ENCODE results near the gene GPR17. TPM values are rescaled to one million over a fixed set of nuclear protein-coding genes. Genes with fewer than 3 reads are reported as not detected.

Gene GPR17
- total RNA-seq, 1 experiment from 2014 or later = not detected

DNA sequence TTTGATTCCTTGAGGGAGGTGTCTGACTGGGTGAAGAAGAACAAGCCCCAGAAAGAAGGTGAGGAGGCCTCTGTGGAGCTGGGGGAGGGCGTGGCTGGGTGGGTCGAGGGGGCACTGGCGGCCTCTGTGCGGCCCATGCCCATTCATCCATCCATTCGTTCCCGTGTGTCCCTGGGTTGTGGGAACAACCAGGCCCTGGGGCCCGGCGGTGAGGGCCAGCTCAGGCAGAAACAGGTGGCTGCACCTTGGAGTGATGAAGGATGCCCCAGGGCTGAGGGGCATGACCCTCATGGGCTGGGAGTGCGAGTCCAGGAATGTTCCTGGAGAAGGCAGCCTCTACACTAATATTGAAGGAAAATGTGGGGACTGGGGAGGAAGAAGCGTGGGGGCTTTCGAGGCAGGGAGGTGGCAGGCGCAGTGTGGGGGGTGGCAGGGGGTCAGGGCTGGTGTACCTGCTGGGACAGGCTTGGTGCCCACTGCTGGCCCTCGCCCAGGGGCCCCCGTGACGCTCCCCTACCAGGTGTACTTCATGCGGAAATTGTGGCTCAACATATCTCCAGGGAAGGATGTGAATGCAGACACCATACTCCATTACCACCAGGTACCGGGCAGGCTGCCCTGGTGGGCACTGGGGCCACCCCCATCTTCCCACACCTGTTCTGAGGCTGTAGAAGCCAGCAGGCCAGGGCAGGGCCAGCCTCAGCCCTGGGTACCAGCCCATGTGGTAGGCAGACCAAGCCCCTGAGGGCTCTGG, 11.2 kb upstream of the GPR17 start:
- ChIA-PET CTCF (no interaction called here), POLR2A (no interaction called here)
- BruUV-seq (replicated peaks) = no TSS peak
- H3K36me3 ChIP-seq (ENCODE audit: control insufficient read depth, insufficient read depth, low read length) = no peaks in the 10 kb centered on the region
- intact Hi-C loops (cut with micrococcal nuclease; ENCODE audit: unreplicated experiment) = no loop called here
- in situ Hi-C loops (cut with HindIII; ENCODE audit: low pct_unique_long_range_greater_than_20kb, low sequenced_read_pairs) = no loop called here
- H3K4me1 ChIP-seq (ENCODE audit: control insufficient read depth, insufficient read depth, low read length) = peaks cover 10% of the 10 kb centered on the region
- H3K27ac ChIP-seq (ENCODE audit: low read length) = no peak overlapping the region
- ATAC-seq = no peak
- H3K4me3 ChIP-seq (ENCODE audit: low read depth in 2 of 2, low read length in 2 of 2) = no peak overlapping the region
- TF ChIP-seq, protein P1, sequence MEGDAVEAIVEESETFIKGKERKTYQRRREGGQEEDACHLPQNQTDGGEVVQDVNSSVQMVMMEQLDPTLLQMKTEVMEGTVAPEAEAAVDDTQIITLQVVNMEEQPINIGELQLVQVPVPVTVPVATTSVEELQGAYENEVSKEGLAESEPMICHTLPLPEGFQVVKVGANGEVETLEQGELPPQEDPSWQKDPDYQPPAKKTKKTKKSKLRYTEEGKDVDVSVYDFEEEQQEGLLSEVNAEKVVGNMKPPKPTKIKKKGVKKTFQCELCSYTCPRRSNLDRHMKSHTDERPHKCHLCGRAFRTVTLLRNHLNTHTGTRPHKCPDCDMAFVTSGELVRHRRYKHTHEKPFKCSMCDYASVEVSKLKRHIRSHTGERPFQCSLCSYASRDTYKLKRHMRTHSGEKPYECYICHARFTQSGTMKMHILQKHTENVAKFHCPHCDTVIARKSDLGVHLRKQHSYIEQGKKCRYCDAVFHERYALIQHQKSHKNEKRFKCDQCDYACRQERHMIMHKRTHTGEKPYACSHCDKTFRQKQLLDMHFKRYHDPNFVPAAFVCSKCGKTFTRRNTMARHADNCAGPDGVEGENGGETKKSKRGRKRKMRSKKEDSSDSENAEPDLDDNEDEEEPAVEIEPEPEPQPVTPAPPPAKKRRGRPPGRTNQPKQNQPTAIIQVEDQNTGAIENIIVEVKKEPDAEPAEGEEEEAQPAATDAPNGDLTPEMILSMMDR (IDR thresholded peaks at IDR 0.05) = no peak
- TF ChIP-seq, protein P2, sequence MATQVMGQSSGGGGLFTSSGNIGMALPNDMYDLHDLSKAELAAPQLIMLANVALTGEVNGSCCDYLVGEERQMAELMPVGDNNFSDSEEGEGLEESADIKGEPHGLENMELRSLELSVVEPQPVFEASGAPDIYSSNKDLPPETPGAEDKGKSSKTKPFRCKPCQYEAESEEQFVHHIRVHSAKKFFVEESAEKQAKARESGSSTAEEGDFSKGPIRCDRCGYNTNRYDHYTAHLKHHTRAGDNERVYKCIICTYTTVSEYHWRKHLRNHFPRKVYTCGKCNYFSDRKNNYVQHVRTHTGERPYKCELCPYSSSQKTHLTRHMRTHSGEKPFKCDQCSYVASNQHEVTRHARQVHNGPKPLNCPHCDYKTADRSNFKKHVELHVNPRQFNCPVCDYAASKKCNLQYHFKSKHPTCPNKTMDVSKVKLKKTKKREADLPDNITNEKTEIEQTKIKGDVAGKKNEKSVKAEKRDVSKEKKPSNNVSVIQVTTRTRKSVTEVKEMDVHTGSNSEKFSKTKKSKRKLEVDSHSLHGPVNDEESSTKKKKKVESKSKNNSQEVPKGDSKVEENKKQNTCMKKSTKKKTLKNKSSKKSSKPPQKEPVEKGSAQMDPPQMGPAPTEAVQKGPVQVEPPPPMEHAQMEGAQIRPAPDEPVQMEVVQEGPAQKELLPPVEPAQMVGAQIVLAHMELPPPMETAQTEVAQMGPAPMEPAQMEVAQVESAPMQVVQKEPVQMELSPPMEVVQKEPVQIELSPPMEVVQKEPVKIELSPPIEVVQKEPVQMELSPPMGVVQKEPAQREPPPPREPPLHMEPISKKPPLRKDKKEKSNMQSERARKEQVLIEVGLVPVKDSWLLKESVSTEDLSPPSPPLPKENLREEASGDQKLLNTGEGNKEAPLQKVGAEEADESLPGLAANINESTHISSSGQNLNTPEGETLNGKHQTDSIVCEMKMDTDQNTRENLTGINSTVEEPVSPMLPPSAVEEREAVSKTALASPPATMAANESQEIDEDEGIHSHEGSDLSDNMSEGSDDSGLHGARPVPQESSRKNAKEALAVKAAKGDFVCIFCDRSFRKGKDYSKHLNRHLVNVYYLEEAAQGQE (IDR thresholded peaks at IDR 0.05; ENCODE audit: insufficient read depth in 1 of 2, low read depth in 2 of 2, low read length in 1 of 2) = no peak
- TF ChIP-seq SIN3A (IDR thresholded peaks at IDR 0.05; ENCODE audit: borderline replicate concordance, insufficient read depth, low read depth, low read length) (no peak), POLR2AphosphoS5 (IDR thresholded peaks at IDR 0.05; ENCODE audit: low read depth, low read length) (no peak), TCF7L2 (IDR thresholded peaks at IDR 0.05; ENCODE audit: low read depth, low read length) (no peak)
- no peaks in the 10 kb centered on the region for H3K27me3 ChIP-seq (ENCODE audit: control insufficient read depth, insufficient read depth, low read length)
- DNase-seq (ENCODE audit: low read depth, low spot score) = no peak
- no peaks in the 10 kb centered on the region for H3K9me3 ChIP-seq (ENCODE audit: control insufficient read depth, insufficient read depth, low read depth, low read length)

DNA sequence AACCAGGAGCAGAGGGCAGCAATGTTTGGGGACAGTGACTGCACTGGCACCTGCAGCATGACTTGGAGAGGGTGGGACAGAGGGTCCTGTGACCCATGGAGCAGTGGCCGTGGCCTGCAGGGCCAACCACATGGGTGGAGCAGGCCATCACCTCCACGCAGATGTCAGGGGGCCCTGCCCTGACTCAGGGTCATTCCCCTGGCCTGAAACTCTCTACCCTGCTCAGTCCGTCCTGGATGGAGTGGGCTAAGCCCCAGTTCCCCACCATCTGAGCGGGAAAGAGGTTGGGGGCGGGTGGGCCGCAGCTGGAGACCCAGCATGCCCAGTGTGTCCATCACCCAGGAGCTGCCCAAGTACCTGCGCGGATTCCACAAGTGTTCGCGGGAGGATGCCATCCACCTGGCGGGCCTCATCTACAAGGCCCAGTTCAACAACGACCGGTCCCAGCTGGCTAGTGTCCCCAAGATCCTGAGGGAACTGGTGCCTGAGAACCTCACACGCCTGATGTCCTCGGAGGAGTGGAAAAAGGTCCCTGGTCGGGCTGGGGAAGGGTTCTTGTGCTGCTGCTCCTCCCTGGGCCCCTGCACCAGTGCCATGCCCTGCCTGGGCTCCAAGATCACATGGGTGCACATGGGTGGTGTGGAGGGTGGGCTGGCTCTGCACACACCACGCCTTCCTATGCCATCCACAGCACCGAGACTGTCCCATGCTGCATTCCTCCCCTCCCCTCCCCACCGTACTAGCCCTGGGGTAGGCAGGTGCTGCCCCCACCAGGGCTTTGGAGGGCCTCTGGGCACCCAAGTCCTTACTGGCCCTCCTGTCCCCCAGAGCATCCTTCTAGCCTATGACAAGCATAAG, 10.3 kb upstream of the GPR17 start:
- H3K4me1 ChIP-seq (ENCODE audit: control insufficient read depth, insufficient read depth, low read length) = peaks cover 10% of the 10 kb centered on the region
- no peak overlapping the region for H3K27ac ChIP-seq (ENCODE audit: low read length)
- intact Hi-C loops (cut with micrococcal nuclease; ENCODE audit: unreplicated experiment) (no loop called here), in situ Hi-C loops (cut with HindIII; ENCODE audit: low pct_unique_long_range_greater_than_20kb, low sequenced_read_pairs) (no loop called here)
- H3K9me3 ChIP-seq (ENCODE audit: control insufficient read depth, insufficient read depth, low read depth, low read length) = no peaks in the 10 kb centered on the region
- ATAC-seq = no peak
- TF ChIP-seq POLR2AphosphoS5 (IDR thresholded peaks at IDR 0.05; ENCODE audit: low read depth, low read length) (no peak), SIN3A (IDR thresholded peaks at IDR 0.05; ENCODE audit: borderline replicate concordance, insufficient read depth, low read depth, low read length) (no peak), TCF7L2 (IDR thresholded peaks at IDR 0.05; ENCODE audit: low read depth, low read length) (no peak)
- TF ChIP-seq, protein P2 (IDR thresholded peaks at IDR 0.05; ENCODE audit: insufficient read depth in 1 of 2, low read depth in 2 of 2, low read length in 1 of 2) = no peak
- TF ChIP-seq, protein P1 (IDR thresholded peaks at IDR 0.05) = no peak
- ChIA-PET CTCF (no interaction called here), POLR2A (interaction anchor here (0.5 kb wide), 1 partner anchor 171 kb away, joined by 12 read pairs; no protein-coding TSS in a partner anchor)
- BruUV-seq (replicated peaks) = no TSS peak
- no peak for DNase-seq (ENCODE audit: low read depth, low spot score)
- H3K36me3 ChIP-seq (ENCODE audit: control insufficient read depth, insufficient read depth, low read length) = no peaks in the 10 kb centered on the region
- no peak overlapping the region for H3K4me3 ChIP-seq (ENCODE audit: low read depth in 2 of 2, low read length in 2 of 2)
- H3K27me3 ChIP-seq (ENCODE audit: control insufficient read depth, insufficient read depth, low read length) = no peaks in the 10 kb centered on the region
